Chondrocyte (in vitro differentiated cells): Measurements from ENCODE around the gene COL18A1. TPM values are rescaled to one million over a fixed set of nuclear protein-coding genes. Genes with fewer than 3 reads are reported as not detected.
"Not testable (repeated sequence)": the region's sequence is repeated elsewhere in the genome, so short reads cannot be mapped to it uniquely, and the experiment has no call there.

Experiments used
- DNase-seq: peaks from one replicate; pipeline ENCODE4 v3.0.0; 2021; ENCODE audit warnings: mixed read lengths, low spot score
- H3K27ac Mint-ChIP-seq: one replicate; pipeline ENCODE4 v1.8.0; 2021; ENCODE audit warnings: mild to moderate bottlenecking, moderate library complexity, mixed read lengths; ENCODE audit not compliant: unreplicated experiment
- H3K27me3 Mint-ChIP-seq: 2 replicates; pipeline ENCODE4 v1.8.0; 2021; ENCODE audit warnings: low read depth, mixed read lengths
- H3K36me3 Mint-ChIP-seq: 2 replicates; pipeline ENCODE4 v1.8.0; 2021; ENCODE audit warnings: low read depth, mixed read lengths
- H3K4me1 Mint-ChIP-seq: 2 replicates; pipeline ENCODE4 v1.8.0; 2021; ENCODE audit warnings: low read depth, mild to moderate bottlenecking, mixed read lengths
- H3K4me3 Mint-ChIP-seq: one replicate; pipeline ENCODE4 v1.8.0; 2021; ENCODE audit warnings: mild to moderate bottlenecking, moderate library complexity, mixed read lengths; ENCODE audit not compliant: unreplicated experiment
- H3K9me3 Mint-ChIP-seq: 2 replicates; pipeline ENCODE4 v1.8.0; 2021; ENCODE audit warnings: low read depth, mixed read lengths
- total RNA-seq: library from RNA; stranded (reverse); gene quantifications from 3 replicates; pipeline ENCODE4 v1.2.1, GENCODE V29; 2021
- TF ChIP-seq, protein P1 (sequence below): fragments of 200-600 bp; sonication (generic); IDR thresholded peaks from 2 replicates; pipeline ENCODE4 v1.5.0; 2021; ENCODE audit warnings: antibody characterized with exemption, mild to moderate bottlenecking, moderate library complexity

The COL18A1 gene
- total RNA-seq, 1 donor from 2014 or later, result 616 TPM

DNA sequence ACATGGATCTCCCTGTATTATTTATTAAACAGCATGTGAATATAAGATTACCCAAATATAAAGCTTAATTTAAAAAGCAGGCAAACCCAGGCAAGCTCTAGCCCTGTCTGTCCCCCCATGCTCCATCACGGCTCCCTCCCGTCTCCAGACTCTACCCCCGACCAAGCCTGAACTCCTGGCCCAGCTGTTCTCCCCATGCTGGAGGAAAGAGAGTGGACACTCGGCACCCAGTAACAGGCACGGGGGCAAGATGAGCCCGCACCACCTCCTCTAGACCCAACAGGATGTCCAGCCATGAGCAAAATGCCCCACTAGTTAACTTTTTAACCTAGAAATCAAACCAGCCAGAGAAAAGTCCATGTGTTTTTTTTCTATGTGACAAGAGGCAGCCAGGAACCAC is 118.0 kb downstream of the COL18A1 start:
- no peaks in the 10 kb centered on the region for H3K27me3 Mint-ChIP-seq
- TF ChIP-seq, protein P1, sequence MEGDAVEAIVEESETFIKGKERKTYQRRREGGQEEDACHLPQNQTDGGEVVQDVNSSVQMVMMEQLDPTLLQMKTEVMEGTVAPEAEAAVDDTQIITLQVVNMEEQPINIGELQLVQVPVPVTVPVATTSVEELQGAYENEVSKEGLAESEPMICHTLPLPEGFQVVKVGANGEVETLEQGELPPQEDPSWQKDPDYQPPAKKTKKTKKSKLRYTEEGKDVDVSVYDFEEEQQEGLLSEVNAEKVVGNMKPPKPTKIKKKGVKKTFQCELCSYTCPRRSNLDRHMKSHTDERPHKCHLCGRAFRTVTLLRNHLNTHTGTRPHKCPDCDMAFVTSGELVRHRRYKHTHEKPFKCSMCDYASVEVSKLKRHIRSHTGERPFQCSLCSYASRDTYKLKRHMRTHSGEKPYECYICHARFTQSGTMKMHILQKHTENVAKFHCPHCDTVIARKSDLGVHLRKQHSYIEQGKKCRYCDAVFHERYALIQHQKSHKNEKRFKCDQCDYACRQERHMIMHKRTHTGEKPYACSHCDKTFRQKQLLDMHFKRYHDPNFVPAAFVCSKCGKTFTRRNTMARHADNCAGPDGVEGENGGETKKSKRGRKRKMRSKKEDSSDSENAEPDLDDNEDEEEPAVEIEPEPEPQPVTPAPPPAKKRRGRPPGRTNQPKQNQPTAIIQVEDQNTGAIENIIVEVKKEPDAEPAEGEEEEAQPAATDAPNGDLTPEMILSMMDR, result no peak
- H3K27ac Mint-ChIP-seq, result no peak overlapping the region
- peaks cover 39% of the 10 kb centered on the region for H3K9me3 Mint-ChIP-seq
- no peaks in the 10 kb centered on the region for H3K4me1 Mint-ChIP-seq
- peak; percentile 57 for DNase-seq
- H3K36me3 Mint-ChIP-seq, result peaks cover 25% of the 10 kb centered on the region
- H3K4me3 Mint-ChIP-seq, result no peak overlapping the region

DNA sequence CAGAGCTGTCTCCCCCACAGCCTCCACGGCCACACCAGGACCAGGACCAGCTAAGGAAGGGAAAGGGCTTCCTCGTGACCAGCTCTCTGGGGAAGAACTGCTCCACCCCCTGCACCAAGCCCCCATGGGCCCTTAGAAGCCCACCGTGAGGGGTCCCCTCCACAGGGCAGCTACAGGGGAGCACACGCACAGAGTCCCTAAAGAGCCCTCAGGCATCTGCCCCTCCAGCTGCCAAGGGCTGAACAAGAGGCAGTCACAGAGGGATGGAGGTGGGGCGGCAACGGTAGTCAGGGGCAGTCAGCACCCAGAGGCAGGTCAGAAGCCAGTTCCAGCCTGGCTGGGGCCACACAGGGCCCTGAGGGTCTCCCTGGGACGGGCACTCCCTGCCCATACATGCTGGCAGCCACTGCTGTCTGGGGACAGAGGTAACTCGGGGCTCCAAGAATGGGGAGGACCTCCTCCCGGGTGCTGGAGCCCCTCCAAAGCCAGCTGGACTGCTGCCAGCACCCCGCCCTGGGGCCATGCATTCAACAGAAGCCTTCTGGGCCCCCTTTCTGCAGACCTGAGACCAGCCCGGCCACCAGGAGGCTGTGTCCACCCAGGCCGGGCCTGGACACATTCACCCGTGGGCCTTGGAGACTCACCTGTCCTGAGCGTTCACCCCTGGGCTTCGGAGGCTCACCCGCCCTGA is 118.6 kb downstream of the COL18A1 start:
- TF ChIP-seq, protein P1, result no peak
- Mint-ChIP-seq H3K36me3 (peaks cover 19% of the 10 kb centered on the region), H3K4me3 (no peak overlapping the region), H3K27me3 (no peaks in the 10 kb centered on the region), H3K9me3 (peaks cover 33% of the 10 kb centered on the region), H3K4me1 (no peaks in the 10 kb centered on the region), H3K27ac (no peak overlapping the region)
- DNase-seq, result peak; percentile 70

DNA sequence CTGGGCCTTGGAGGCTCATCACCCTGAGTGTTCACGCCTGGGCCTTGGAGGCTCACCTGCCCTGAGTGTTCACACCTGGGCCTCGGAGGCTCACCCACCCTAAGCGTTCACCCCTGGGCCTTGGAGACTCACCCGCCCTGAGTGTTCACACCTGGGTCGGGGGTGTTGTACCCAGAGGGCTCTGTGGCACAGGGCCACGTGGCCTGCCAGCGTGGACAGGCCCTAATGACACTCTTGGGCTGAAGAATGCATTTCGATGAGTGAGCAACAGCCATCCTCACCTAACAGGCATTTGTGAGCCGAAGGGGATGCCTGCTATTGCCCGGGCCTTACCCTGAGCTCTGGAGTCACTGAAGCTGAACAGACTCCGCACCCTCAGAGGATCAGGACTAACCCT is 119.8 kb downstream of the COL18A1 start:
- no peaks in the 10 kb centered on the region for H3K27me3 Mint-ChIP-seq
- H3K4me3 Mint-ChIP-seq, result no peak overlapping the region
- peaks cover 21% of the 10 kb centered on the region for H3K9me3 Mint-ChIP-seq
- no peak overlapping the region for H3K27ac Mint-ChIP-seq
- TF ChIP-seq, protein P1, result no peak
- peaks cover 9% of the 10 kb centered on the region for H3K36me3 Mint-ChIP-seq
- H3K4me1 Mint-ChIP-seq, result no peaks in the 10 kb centered on the region
- DNase-seq, result peak; percentile 54

DNA sequence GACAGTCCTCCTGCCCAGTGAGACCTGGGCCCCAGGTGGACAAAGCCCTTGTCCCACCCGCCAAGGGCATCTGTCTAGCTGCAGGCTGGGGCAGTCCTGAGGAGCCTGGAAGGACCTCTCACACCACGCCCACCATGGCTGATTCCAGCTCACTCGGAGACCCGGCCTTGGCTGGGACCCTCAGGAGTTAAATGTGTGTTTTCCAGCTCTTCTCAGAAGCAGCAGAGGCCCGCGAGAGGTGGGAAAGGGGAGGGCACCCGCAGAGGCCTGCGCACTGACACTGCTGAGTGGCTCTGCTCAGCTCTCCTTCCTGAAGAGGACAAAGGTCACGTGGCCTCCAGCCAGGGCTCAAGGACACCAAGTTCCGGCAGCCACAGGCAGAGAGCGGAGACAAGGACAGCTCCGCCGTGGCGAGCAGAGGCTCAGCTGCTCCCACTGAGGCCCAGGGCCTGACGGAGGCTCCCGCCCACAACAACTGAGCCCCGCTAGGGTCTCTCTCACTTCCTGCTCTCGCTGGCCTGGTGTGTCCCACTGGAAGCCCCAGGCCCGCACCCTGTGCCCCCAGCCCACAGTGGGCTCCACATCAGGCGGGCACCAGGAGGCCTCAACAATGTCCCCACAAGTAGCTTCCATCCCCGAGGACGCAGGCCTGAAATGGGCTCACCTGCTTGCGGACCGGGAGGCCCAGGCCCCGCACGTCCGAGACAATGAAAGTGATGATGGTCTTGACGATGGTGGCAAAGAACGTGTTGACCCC is 120.4 kb downstream of the COL18A1 start:
- Mint-ChIP-seq H3K4me3 (no peak overlapping the region), H3K9me3 (peaks cover 15% of the 10 kb centered on the region), H3K36me3 (peaks cover 6% of the 10 kb centered on the region), H3K27me3 (no peaks in the 10 kb centered on the region), H3K4me1 (no peaks in the 10 kb centered on the region), H3K27ac (no peak overlapping the region)
- peak; percentile 86 for DNase-seq
- TF ChIP-seq, protein P1, result no peak

DNA sequence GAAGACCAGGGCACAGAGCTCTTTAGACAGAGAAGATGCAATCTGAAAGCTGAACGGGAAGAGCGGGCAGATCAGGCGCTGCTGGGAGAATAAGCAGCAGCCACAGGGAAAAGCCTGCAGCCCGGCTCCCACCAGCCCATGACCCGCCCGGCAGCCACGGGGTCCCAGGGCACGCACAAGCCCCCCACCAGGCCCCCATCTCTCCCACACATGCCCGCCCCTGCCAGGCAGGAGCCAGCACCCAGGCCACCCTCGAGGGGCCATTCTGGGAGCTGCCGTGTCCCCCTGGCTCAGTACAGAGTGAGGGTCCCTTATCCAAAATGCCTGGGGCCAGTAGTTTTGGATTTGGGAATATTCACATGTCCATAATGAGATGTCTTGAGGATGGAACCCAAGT is 120.9 kb downstream of the COL18A1 start:
- no peak overlapping the region for H3K27ac Mint-ChIP-seq
- H3K9me3 Mint-ChIP-seq, result peaks cover 12% of the 10 kb centered on the region
- H3K27me3 Mint-ChIP-seq, result no peaks in the 10 kb centered on the region
- H3K4me3 Mint-ChIP-seq, result no peak overlapping the region
- H3K4me1 Mint-ChIP-seq, result no peaks in the 10 kb centered on the region
- peak; percentile 71 for DNase-seq
- H3K36me3 Mint-ChIP-seq, result peaks cover 5% of the 10 kb centered on the region
- TF ChIP-seq, protein P1, result no peak

DNA sequence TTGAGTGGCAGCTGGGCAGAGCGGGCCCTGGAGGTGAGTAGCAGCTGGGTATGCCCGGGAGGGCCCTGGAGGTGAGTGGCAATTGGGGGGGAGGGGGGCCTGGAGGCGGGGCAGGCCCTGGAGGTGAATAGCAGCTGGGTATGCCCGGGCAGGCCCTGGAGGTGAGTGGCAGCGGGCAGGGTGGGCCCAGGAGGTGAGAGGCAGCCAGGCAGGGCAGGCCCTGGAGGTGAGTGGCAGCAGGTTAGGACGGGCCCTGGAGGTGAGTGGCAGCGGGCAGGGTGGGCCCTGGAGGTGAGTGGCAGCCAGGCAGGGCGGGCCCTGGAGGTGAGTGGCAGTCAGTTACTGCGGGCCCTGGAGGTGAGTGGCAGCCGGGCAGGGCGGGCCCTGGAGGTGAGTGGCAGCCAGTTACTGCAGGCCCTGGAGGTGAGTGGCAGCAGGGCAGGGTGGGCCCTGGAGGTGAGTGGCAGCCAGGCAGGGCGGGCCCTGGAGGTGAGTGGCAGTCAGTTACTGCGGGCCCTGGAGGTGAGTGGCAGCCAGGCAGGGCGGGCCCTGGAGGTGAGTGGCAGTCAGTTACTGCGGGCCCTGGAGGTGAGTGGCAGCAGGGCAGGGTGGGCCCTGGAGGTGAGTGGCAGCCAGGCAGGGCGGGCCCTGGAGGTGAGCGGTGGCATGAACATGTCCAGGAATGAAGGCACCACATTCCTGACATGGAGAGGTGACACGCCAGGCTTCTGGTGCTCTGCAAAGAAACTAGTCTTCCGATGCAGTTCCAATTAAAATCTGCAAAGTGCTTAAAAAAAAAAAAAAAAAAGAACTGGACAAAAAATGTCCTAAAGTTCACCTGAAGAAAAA is 122.4 kb downstream of the COL18A1 start:
- H3K36me3 Mint-ChIP-seq, H3K4me3 Mint-ChIP-seq, H3K4me1 Mint-ChIP-seq, H3K27me3 Mint-ChIP-seq, H3K27ac Mint-ChIP-seq, H3K9me3 Mint-ChIP-seq: not testable (repeated sequence)
- peak; percentile 66 for DNase-seq
